T47D (cell line): ENCODE results near the gene ENTPD1.

Source experiments
- DNase-seq, 2 experiments: peaks; one replicate each; pipeline versions ENCODE4 v3.0.0 to v3.0.0-alpha.2; 2011 to 2012; ENCODE audit warnings: low read depth in 1 of 2, low spot score in 1 of 2
- JUND ChIP-seq: IDR thresholded peaks from 2 replicates; pipeline ENCODE4 v1.6.1; 2012; ENCODE audit warnings: low read depth
- in situ Hi-C: cut with HindIII; loops from 2 replicates; pipeline ENCODE4 v1.10.0; 2016; ENCODE audit warnings: low sequenced_read_pairs, low pct_unique_long_range_greater_than_20kb

Gene ENTPD1

DNA sequence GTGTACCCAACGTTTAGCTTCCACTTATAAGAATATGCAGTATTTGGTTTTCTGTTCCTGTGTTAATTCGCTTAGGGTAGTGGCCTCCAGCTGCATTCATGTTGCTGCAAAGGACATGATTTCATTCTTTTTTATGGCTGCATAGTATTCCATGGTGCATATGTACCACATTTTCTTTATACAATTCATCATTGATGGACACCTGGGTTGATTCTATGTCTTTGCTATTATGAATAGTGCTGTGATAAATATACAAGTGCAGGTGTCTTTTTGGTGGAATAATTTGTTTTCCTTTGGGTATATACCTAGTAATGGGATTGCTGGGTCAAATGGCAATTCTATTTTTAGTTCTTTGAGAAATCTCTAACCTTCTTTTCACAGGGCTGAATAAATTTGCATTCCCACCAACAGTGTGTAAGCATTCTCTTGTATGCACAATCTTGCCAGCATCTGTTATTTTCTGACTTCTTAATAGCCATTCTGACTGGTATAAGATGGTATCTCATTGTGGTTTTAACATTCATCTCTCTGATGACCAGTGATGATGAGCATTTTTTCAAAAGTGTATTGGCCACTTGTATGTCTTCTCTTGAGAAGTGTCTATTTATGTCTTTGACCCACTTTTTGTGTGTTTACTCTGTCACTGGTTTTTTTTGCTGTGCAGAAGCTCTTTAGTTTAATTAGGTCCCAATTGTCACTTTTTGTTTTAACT, 79.3 kb downstream of the ENTPD1 start:
- in situ Hi-C loops, result no loop called here
- DNase-seq, result no peak
- TF ChIP-seq JUND, result no peak

- in situ Hi-C loops, result no loop called here
- no peak for TF ChIP-seq JUND
- no peak for DNase-seq
Observed at GRCh38 chr10:95835911-95836310, 79.9 kb downstream of the ENTPD1 start.

- no peak for TF ChIP-seq JUND
- DNase-seq, result no peak
- in situ Hi-C loops, result no loop called here
Observed at GRCh38 chr10:95836610-95837355, 80.8 kb downstream of the ENTPD1 start.

DNA sequence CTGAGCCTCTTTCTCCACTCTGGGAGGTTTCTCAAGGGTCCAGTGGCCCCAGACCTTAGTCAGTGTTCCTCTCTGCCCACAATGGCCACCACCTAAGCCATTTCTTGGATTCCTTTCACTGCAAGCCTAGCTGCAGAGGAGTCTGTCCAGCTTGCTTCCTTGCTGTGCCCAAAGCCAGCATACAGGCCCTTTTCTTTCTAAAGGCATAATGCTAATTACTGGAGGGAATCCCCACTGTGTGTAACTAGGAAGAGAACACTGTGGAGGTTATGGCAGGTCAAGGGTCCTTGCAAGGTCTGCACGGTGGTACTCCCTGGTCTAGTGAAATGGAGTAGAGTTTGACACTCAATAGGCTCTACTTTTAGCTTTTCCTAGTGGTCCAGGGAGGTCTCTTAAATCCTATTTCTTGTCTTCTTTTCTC, 81.4 kb downstream of the ENTPD1 start:
- in situ Hi-C loops, result no loop called here
- no peak for DNase-seq
- TF ChIP-seq JUND, result no peak

- in situ Hi-C loops, result no loop called here
- DNase-seq, result no peak
- no peak for TF ChIP-seq JUND
Observed at GRCh38 chr10:95837783-95838182, 81.8 kb downstream of the ENTPD1 start.

GRCh38 chr10:95840121-95840520, 84.2 kb downstream of the ENTPD1 start:
- TF ChIP-seq JUND, result no peak
- in situ Hi-C loops, result no loop called here

DNA sequence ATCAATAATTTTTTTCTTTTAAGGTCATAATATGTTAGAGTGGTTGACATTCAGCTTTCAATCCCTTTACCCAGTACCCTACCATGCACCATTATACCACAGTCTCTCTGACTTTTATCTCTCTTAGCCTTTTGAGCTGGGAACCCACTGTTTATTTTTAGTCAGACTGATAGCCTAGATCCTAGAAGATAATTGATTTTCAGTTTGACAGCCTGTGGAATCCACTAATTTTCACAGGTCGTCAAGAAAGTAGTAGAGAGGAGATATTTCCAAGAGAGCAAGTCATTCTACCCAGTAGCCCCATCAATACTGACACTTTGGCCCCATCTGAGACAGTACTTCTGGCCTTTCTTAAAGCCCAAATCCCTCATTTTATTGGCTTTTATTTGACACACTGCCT, 84.7 kb downstream of the ENTPD1 start:
- in situ Hi-C loops, result no loop called here
- no peak for TF ChIP-seq JUND

More at GRCh38 chr10:95840121-95840520, 84.2 kb downstream of the ENTPD1 start:
- no peak for DNase-seq

DNA sequence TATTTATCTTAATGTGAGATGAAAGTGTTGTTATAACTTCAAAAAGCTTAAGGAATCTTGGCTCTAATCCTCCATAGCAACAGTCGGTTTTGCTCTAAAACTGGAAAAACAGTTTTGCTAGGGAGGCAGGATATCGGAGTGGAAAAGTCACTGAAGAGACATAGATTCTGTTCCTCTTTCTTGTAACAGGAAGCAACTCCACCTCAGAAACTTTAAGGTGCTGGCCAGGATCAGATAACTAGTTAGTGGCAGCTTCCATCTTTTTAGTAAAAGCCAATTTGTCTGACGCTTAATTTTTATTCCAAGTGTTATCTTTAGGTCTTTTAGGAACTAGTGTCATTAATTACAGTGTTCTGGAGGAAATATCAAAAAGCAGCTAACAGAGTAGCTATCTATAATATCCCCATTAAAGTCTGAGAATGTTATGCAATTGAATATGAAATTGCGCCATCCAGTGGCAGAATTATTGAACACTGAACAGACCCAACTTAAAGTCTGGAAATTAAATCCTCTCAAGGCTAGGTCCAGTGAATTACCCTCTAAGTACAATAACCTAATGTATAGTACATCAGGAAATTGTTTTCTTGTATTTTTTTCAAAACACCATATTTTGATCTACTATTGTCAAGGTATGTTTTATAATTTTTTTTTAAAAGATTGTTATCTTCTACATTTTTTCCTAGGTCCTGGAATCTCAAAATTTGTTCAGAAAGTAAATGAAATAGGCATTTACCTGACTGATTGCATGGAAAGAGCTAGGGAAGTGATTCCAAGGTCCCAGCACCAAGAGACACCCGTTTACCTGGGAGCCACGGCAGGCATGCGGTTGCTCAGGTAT, 85.9 kb downstream of the ENTPD1 start:
- in situ Hi-C loops, result no loop called here
- TF ChIP-seq JUND, result no peak
- peak; percentile 23 to 81 for DNase-seq

More for the DNA sequence above, 84.7 kb downstream of the ENTPD1 start:
- DNase-seq, result no peak

- no peak for TF ChIP-seq JUND
- in situ Hi-C loops, result no loop called here
- no peak for DNase-seq
Observed at GRCh38 chr10:95845411-95845810, 89.4 kb downstream of the ENTPD1 start.

DNA sequence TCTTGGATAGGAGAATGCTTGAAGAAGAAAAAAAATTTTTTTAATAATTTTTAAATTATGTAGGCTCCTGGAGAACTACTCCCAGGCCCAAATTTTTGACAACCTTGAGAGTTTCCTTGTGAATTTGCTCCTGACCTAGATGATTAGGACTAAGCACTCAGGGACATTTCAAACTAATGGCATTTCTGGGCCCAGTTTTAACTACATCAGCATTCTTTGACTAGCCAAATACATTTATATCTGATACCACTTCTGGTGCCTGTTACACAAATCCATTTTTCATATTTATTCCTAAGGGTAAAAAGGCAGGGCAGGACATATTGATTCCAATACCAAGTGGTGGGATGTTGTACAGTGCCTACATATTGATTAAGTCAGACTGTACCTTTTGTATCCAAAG, 91.0 kb downstream of the ENTPD1 start:
- no peak for DNase-seq
- TF ChIP-seq JUND, result no peak
- in situ Hi-C loops, result no loop called here

GRCh38 chr10:95848841-95849240, 92.9 kb downstream of the ENTPD1 start:
- in situ Hi-C loops, result no loop called here
- no peak for TF ChIP-seq JUND

GRCh38 chr10:95850791-95851190, 94.8 kb downstream of the ENTPD1 start:
- no peak for DNase-seq
- in situ Hi-C loops, result no loop called here
- no peak for TF ChIP-seq JUND

More at GRCh38 chr10:95848841-95849240, 92.9 kb downstream of the ENTPD1 start:
- no peak for DNase-seq
